NCI-H82 treated with DMSO at 0.1 percent for 48 hours (cell line): Measurements from ENCODE around the gene PLEKHG4B.
A peak's percentile ranks its signal among the peaks of the same experiment; 100 is the strongest.
"Not testable (repeated sequence)": the region's sequence is repeated elsewhere in the genome, so short reads cannot be mapped to it uniquely, and the experiment has no call there.

Experiments used
- DNase-seq: peaks from one replicate; lab custom pipeline; 2025; ENCODE audit not compliant: unreplicated experiment; lab: John Stamatoyannopoulos, UW

PLEKHG4B gene

DNA sequence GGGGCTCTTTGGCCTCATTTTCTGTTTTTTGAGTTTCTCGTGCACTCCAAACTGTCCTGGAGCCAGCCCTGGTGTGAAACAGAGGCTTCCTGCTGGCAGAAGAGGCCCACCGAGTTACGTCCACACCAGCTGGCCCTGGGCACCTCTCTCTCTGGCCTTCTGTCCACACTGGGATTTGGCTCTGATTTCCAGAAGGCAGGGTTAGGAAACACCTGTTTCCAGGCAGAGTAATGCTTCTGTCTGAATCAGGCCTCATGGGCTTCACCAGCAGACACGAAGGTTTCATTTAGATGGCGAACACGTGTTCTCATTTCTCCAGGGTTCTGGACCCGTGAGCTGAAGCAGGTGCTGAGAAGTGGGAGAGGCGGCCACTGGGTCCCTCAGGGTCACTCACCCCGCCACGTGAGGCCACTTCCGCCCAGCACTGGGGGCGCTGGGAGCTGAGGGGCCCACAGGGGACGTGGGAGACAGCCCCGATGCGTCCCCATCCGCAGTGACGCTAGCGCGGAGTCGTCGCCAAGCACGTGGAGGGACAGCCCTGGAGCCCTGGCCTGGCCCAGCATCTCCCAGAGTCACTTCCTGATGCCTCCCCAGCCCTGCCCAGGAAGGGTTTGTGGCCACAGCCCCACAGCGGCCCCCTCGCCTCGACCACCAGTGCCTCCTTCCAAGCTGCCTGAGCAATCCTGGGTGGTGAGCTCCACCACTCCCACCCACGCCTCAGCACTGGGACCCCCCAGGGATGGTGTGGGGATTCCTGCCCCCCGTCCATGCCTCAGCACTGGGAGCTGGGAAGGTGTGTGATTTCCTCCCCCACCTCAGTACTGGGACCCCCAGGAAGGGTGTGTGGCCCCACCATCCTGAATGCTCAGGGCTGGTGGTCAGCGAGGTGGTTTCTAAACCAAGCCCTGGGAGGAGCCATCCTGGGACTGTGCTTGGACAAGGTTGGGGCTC, 94.4 kb downstream of the PLEKHG4B start:
- DNase-seq, result no peak

DNA sequence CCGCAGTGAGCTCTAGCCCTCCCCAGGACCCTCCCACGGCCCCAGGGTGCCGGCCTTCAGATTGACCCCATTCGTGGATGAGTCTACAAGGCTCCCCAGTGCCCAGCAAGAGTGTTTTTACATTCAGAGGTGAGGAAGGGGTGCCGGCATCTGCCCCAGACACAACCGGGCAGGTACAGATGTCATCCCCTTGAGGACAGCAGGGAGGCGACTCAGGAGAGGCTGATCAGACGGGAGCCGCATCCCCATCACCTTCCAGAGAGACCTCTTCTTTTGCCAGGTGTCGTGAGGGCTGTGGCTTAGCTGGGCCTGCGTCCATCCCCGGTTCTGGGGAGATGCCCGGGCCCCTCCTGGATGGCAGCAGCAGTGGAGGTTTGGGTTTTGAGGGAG, 95.1 kb downstream of the PLEKHG4B start:
- DNase-seq, result no peak

DNA sequence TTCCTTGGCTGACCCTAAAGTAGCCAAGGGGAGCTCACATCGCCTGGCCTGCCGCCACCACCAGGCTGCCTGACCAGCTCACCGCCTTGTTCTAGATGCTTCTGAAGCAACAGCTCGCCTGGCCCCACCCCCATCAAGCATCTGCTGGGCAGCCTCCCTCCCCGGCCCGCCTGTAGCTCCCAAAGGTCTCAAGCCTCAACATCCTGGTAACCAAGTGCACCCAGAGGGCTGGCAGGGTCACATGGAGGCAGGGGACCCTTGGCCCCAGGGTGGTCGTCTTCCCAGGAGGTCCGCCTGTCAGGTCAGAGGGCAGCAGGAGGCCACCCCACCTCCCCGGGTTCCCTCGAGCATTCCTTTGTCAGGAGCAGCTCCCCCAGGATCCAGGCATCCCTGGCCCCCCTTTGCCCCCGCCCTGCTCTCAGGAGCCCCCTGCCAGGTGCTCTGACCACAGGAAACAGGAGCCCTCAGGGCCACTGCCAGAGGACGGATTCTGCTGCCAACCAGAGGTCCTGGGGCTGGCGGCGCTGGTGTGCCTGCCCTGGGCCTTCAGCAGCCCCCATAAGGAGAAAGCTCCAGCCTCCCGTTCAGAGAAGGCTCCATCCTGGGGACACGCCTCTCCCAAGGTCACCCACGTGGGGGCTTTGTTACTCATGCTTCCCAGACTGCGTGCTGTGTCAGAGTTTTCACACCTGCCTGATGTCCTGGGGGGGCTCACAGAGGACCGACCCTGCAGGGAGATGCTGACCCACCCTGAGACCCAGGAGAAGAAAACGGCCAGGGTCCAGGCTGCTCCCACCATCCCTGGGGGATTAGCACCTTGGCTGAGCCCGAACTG, 95.9 kb downstream of the PLEKHG4B start:
- no peak for DNase-seq

DNA sequence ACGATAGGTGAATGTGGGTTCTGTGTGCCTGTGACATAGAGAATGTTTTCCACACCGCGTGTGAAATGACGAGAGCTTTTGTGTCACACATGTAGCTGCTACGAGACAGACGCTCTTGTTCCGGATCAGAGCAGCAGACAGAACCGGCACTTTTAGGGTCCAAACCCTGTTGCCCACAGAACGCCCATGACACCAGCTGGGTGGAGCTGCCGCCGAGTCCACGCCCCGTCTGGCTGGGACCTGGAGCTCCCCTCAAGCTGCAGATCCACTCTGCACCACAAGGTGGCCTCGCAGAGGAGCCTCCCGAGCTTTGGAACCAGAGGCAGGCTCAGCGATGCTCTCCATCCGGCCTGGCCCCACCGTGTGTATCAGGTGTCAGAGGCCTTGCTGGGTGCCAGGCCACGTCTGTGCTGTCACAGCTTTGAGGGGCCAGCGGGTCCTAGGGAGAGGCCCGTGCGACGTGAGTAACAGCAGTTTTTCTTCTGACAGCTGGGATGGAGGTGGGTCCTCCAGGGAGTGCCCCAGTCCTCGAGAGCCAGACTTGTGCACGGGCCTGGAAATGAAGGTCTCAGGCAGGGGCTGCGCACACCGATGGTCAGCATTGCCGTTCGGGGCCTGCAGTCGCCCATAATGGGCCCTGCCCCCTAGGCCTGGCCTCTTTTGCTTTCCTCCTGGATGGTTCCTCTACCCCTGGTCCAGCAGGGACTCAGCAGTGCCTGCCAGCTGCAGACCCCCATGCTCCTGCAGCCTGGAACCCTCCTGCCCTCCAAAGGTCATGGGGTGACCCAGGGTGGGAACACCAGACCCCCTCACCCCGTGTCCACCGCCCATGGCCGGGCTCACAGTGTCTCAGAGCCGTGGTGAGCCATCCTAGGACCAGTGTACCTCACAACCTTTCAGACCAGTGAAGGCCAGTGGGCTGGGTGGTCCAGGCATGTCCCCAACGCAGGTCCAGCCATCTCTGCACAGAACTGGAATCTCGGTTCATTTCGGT, 96.8 kb downstream of the PLEKHG4B start:
- DNase-seq, result peak; percentile 2

DNA sequence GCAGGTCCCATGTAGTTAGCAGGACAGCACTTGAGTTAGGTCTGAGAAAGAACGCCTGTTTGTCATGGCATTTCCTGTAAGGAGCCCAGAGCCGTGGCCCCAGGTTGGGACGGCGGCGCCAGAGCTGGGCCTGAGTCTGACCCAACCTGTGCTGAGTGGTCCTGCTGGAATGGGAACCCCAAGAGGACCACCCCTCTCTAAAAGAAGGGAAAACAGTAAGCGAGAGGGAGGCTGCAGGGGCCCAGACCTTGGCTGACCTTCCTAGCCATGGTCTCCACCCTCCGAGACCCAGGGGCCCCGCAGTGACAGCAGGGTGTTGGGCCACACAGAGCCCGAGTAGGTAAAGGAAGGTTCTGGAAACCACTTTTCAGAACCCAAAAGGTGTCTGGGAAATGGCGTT, 97.5 kb downstream of the PLEKHG4B start:
- DNase-seq, result no peak

DNA sequence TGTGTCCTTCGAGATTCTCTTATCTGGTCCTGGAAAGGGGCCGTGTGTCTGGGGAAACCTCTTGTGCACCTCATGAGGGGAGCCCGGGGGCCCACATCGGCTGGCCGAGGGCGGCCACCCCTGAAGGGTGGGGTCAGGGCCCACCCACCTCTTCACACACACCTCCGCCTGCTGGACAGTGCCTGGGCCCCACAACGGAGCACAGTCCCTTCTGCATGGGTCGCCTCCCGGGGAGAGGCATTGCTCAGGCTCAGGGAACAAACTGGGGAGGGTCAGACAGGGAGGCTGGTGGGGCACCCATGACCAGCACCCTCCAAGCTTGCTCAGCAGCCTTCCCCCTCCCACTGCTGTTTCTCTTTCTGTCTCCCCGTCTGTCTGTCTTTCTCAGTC, 98.0 kb downstream of the PLEKHG4B start:
- DNase-seq, result no peak

DNA sequence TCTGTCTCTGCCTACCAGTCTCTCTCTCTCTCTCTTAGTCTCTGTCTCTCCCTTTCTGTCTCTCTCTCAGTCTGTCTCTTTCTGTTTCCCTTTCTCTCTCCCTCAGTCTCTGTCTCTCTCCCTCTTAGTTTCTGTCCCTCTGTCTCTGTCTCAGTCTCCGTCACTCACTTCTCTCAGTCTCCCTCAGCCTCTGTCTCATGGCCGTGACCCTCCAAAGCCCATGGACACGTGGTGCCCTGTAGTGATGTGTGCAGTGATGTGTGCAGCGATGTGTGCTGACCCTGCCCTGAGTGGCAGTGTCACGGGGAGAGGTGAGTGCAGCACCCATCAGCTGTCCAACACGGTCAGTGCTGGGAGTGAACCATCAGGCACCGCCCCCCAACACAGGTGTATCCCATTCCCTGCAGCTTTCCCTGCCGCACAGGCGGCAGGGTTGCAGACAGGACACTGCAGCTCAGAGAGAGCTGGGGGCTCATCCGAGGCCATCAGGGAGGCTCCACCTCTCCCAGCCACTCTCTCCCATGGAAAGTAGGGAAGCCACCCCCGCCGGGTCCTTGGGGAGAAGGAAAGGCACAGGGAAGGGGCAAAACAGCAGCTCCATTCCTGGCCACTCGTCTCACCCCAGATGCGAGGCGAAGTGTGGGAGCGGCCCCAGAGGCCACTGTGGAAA, 98.5 kb downstream of the PLEKHG4B start:
- DNase-seq, result no peak

DNA sequence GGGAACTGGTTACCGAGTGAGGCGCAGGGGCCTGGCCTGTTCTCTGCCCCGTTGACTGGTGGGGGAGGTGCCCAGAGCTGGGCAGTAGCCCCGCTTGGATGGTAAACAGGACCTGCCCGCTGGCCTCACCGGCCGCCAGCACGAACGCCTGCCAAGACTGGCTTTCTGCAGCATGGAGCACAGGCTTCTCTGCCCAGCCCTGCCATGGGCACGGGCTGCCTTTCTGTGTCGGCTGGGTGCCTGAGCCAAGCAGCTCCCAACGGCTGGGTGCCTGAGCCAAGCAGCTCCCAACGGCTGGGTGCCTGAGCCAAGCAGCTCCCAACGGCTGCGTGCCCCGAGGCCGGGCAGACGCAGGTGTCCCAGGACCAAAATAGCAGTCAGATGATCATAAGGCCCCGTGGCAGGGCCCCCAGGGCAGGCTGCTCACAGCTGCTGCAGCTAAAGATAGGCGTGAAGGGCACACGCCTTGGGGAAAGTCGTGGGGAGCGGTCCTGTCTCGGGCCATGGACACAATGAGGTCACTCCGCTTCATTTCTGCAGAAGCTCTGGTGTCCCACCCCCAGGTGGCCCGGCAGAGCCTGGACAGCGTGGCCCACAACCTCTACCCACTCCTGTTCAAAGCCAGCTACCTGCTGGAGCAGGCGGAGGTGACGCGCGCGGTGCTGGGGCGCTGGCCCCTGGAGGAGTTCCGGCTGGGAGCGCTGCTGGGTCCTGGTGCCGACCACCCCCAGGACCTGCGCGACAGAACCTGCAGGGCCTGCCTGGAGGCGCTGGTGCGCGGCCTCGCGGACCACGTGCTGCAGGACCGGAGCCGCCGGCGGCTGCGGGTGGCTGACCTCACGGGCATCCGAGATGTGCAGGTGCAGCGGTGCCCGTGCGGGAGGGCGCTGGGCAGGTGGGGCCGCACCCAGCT, 99.3 kb downstream of the PLEKHG4B start, which contains the start of gene LRRC14B:
Gene LRRC14B (plus strand): TSS at position 460 of the 913 bp plus-strand sequence. CDS start 44 bp downstream, at position 504.
- no peak for DNase-seq

DNA sequence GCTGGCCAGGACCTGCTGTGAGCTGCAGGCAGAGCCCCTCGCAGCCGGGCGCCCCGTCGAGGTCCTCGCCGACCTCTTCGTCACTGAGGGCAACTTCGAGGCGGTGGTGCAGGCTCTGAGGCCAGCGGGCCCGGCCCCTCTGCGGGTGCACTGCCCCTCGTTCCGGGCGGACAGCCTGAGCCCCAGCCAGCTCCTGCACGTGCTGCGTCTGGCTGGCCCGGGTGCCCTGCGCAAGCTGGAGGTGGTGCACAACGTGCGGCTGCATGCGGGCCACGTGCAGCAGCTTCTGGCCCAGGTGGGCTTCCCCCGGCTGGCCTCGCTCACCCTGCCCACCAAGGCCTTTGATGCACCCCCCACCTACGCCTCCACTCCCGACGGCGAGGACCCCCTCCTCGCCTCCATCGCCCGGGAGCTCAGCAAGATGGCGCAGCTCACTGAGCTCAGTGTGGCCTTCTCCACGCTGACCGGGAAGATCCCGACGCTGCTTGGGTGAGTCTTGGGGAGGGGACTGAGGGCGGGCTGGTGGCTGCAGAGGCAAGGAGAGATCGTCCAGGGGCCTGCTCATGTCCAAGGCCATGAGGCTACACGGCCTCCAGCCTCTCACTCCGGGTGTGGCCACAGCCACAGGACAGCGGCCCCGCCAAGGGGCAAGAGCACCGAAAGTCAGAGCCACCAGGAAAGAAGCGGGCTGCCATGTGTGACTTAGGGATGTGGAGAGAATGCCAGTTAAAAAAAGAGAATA, 100.2 kb downstream of the PLEKHG4B start:
- DNase-seq, result no peak

DNA sequence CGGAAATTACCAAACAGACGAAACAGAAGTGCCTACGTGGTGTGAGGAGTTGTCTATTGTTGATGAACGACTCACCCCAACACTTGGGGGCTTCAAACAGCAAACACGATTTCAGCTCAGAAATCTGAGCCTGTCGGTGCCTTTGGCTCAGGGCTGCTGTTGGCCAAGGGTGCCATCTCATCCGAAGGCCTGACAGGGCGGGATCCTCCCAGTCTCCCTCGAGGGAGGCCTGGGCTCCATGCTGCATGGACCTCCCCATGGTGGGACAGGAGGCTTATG, 100.7 kb downstream of the PLEKHG4B start:
- DNase-seq, result no peak

DNA sequence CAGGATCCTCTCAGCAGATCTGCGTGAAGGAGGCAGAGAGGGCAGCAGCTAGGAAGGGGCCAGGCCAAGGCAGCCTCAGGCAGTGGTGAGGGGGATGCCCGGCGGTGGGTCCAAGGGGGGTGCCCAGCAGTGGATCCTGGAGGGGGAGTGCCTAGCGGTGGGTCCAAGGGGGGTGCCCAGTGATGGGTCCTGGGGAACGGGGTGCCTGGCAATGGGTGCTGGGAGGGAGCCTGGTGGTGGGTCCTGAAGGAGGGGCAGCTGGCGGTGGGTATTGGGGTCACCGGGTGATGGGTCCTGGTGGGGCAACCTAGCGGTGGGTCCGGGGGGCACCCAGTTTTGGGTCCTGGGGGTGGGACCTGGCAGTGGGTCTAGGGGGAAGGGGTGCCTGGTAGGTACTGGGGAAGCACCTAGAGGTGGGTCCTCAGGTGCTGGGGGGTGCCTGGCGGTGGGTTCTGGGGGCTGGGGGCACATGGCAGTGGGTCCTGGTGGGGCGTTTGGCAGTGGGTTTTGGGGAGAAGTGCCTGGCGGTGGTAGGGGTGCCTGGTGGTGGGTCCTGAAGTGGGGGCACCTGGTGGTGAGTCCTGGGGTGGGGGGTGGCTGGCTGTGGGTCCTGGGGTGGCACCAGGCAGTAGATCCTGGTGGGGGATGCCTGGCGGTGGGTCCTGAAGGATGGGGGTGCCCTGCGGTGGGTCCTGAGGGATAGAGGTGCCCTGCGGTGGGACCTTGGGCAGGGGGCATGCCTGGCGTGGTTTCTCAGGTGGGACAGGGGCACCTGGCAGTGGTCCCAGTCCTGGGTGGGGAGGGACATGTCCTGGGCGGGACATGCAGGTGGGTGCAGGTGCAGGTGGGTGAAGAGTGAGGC, 101.2 kb downstream of the PLEKHG4B start:
- DNase-seq, result no peak

DNA sequence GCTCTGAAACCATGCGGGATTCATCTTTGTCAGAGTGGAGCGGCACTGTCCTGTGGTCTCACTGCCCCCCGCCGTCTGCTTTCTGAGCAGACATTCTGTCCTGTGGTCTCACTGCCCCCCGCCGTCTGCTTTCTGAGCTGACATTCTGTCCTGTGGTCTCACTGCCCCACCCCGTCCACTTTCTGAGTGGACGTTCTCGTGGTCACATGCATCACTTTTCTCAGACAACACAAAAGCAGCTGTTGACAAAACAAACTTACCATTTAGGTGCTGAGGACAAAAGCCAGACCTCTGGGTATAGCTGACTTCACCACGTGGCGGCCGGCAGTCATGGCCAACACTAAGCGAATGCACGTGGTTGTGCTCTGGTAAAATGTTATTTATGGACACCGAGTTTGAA, 102.1 kb downstream of the PLEKHG4B start:
- DNase-seq, result no peak

DNA sequence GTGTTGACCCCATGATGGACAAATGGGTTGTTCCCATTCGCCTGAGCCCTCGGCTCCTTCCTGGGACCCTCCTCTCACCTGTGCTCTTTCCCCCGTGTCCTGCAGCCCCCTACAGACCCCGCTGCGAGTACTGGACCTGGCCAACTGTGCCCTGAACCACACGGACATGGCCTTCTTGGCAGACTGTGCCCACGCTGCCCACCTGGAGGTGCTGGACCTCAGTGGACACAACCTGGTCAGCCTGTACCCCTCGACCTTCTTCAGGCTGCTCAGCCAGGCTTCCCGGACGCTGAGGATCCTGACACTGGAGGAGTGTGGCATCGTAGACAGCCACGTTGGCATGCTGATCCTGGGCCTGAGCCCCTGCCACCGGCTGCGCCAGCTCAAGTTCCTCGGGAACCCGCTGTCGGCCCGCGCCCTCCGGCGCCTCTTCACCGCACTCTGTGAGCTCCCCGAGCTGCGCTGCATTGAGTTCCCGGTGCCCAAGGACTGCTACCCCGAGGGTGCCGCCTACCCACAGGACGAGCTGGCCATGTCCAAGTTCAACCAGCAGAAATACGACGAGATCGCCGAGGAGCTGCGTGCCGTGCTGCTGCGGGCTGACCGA, 102.7 kb downstream of the PLEKHG4B start:
- DNase-seq, result no peak

DNA sequence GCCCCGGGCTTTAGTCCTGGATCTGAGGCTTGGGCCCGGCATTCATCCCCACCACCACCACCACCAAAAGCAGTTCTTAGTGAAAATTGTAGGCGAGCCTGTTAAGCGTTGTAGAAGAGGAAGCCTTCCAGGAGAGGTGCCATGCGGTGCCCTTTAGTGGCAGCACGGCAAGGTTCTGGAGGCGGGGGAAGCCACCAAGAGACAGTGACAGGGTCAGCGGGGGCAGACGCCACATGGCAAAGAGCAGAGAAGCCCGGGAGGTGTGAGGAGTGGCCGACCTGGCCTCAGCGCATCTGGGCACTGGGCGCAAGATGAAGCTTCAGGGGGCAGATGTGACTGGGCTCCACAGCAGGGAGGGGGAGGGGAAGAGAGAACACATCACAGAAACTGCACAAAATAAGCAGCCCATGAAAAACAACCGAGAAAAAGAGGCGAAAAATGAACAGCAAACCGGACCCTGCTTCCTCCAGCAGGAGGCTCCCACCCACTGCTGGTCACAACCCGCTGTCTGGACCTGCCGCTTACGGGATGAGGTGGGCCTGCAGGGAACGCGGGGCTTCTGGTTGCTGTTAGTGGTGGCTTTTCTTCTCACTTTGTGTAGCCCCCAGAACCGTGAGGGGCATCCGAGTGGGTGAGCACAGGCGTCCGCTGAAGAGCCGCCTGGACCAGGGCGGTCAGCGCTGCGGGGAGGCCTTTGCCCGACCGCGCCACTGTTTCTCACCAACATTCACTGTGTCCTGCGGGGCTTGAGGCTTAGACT, 103.6 kb downstream of the PLEKHG4B start:
- DNase-seq, result no peak

DNA sequence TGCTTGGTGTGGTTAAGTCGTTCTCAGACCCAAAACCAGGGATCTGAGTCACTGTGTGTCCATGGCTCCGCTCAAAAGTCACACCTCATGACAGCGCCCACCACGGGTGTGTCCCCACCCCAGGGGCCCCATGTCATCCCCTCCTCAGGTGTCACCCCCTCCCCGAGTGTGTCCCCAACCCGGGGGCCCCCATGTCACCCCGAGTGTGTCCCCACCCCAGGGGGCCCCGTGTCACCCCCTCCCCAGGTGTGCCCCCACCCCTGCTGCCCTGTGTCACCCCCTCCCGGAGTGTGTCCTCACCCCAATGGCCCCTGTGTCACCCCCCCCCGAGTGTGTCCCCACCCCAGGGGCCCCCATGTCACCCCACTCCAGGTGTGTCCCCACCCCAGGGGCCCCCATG, 104.4 kb downstream of the PLEKHG4B start:
- DNase-seq, result no peak

DNA sequence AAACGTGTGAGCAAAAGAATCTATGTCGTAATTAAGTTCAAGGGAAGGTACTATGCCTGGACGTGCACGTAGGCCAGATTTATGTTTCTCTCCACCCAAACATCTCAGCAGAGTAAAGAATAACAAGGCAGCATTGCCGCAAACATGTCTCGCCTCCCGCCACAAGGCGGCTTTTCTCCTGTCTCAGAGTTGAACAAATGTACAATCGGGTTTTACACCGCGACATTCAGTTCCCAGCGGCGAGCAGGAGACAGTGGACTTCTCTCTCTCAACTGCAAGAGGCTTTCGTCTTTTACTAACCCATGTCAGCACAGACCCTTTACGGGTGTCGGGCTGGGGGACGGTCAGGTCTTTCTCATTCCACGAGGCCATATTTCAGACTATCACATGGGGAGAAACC, 105.1 kb downstream of the PLEKHG4B start:
- DNase-seq, result not testable (repeated sequence)
